HG03442 (cell line): ENCODE results near the gene MS4A12.
"Not testable (repeated sequence)": the region's sequence is repeated elsewhere in the genome, so short reads cannot be mapped to it uniquely, and the experiment has no call there.

Experiments used
- ATAC-seq: cut with Tn5 transposase; IDR thresholded peaks from one replicate; pipeline ENCODE4 v1.9.1; 2021; ENCODE audit warnings: mild to moderate bottlenecking, moderate library complexity; ENCODE audit not compliant: unreplicated experiment

Gene MS4A12

DNA sequence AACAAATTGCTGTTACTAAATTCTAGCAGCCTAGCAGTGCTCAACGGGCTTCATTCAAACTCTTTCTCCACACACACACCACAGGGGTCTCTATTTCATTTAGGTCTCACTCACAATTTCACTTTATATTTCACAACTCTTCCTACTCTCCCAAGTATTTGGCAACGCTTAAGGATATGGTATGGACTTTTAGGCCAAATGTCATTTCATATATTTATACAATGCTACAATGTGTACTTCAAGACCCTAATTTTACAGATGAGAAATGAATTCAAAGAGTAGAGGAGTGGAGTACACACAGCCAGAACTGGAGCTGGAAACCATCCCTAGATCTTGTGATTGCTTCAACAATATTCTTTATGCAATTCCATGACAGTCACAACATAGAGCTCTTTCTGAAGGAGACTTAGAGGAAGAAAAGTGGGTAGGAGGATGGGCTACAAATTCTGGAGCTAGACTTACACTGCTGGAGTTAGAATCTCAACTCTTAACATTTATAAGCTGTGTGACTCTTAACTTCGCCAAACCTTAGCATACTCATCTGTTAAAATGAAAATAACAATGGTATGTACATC, 20.2 kb downstream of the MS4A12 start:
- no peak for ATAC-seq

DNA sequence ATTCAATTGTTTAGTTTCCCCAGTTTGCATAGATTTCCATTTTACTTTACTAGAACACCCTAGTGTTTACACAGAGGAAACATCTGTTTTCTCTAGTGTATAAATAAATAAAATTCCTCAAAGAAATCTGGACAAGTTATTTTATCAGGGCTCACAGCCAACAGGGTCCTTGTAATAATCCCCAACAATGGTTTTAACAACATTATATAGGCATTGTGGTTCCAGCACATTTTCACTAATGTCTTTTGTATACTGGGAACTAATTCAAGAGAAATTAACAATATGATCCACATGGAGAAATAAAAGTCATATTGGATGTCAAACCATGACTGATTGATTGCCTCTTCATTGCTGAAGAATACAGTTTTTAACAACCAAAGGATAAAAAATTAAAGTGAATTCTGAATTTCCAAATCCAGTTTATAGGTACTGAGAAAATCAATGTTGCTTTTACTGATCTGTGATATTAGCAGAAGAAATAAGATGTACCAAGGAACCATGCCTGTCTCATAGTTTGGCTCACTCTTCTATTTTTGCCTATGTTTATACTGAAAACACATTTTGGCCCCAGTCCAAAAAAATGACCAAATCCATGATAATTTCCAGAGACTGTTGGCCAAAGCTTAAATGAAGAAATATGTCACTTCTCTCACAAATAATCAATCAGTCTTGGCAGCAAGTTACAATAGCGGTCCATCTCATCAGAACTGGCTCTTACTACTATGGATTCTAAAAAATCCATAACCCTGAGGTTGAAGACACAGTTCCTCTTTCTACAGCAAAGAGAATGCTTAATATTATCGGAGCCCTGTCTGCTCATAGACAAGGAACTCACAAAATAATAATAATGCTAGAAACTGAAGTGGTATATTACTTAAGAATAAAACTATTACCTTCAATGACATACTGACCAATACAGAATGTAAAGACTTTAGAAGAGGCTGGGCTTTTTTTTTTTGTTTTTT, 21.2 kb downstream of the MS4A12 start:
- ATAC-seq: no peak

GRCh38 chr11:60515144-60515855, 22.7 kb downstream of the MS4A12 start, which contains the start of gene MS4A13:
MS4A13 (plus strand) TSS chr11:60515392; CDS start chr11:60518084, 2,692 bp downstream.
- ATAC-seq: no peak

DNA sequence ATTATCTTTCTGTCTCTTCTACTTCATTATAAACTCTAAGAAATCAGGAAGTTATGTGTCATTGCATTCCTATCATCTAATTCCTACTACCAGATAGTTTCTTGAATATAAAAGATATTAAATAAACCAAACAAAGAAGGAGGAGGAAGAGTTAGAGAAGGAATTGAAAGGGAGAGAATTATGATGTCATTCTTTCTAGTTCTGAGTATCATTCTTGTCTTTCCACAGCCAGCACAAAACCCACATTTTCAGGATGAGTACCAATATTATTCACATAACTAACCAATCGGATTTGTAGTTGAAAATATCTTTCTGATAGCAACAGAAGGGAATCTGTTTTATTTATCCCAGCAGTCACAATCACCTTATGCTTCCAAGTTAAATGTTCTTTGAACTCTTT, 35.9 kb downstream of the MS4A12 start:
- no peak for ATAC-seq

- ATAC-seq: no peak
These were observed 36.4 kb downstream of the MS4A12 start for GRCh38 chr11:60528934-60529333.

- no peak for ATAC-seq
These were observed 38.0 kb downstream of the MS4A12 start for GRCh38 chr11:60530454-60531100.

- not testable (repeated sequence) for ATAC-seq
These were observed 39.8 kb downstream of the MS4A12 start for GRCh38 chr11:60532383-60532782.

GRCh38 chr11:60538627-60539026, 46.0 kb downstream of the MS4A12 start:
- not testable (repeated sequence) for ATAC-seq

- ATAC-seq: no peak
These were observed 51.5 kb downstream of the MS4A12 start for GRCh38 chr11:60544077-60544476.
